Esophagus muscularis mucosa (tissue), 4 donors: ENCODE data around the gene TKT. TPM values are rescaled to one million over a fixed set of nuclear protein-coding genes. Genes with fewer than 3 reads are reported as not detected.

Source experiments
- DNase-seq: peaks from one replicate; pipeline ENCODE4 v3.0.0-alpha.2; 2017; ENCODE audit errors: extremely low spot score
- H3K27ac ChIP-seq, 4 donors: fragments of 200-600 bp; sonication (generic); replicated peaks in 1 of 4; 1 replicate in 3 of 4; 2 replicates in 1 of 4; pipeline ENCODE4 v1.5.1; 2016 to 2019; ENCODE audit warnings: mild to moderate bottlenecking in 1 of 4
- H3K27me3 ChIP-seq, 4 donors: fragments of 200-600 bp; sonication (generic); one replicate each; pipeline versions ENCODE4 v1.5.1 to v1.6.0; 2016 to 2019
- H3K36me3 ChIP-seq, 4 donors: fragments of 200-600 bp; sonication (generic); one replicate each; pipeline ENCODE4 v1.5.1; 2016 to 2019
- H3K4me1 ChIP-seq, 4 donors: fragments of 200-600 bp; sonication (generic); one replicate each; pipeline ENCODE4 v1.5.1; 2016 to 2019
- H3K4me3 ChIP-seq, 4 donors: fragments of 200-600 bp; sonication (generic); 1 replicate in 2 of 4; 2 replicates in 2 of 4; pipeline ENCODE4 v1.5.1; 2016 to 2019; ENCODE audit warnings: mild to moderate bottlenecking in 4 of 4, moderate library complexity in 1 of 4
- H3K9me3 ChIP-seq, 4 donors: fragments of 200-600 bp; sonication (generic); 1 replicate in 3 of 4; 2 replicates in 1 of 4; pipeline ENCODE4 v1.5.1; 2016 to 2019
- CTCF ChIP-seq, 3 experiments: fragments of 200-600 bp in 2 of 3; fragments of 450-650 bp in 1 of 3; sonication (generic) in 2 of 3; IDR thresholded peaks; one replicate each; pipeline ENCODE4 v1.5.1; 2017 to 2019; ENCODE audit warnings: antibody characterized with exemption in 3 of 3, mild to moderate bottlenecking in 2 of 3, moderate library complexity in 1 of 3
- EP300 ChIP-seq: sonication (generic); formaldehyde crosslinking; IDR thresholded peaks from one replicate; pipeline ENCODE4 v1.6.1; 2017; ENCODE audit warnings: antibody characterized with exemption
- POLR2A ChIP-seq: fragments of 450-650 bp; IDR thresholded peaks from one replicate; pipeline ENCODE4 v1.6.1; 2017; ENCODE audit warnings: antibody characterized with exemption, moderate library complexity, mild to moderate bottlenecking, low read depth
- POLR2AphosphoS5 ChIP-seq, 2 donors: sonication (generic); formaldehyde crosslinking; IDR thresholded peaks; one replicate each; pipeline ENCODE4 v1.6.1; 2017; ENCODE audit warnings: antibody characterized with exemption in 2 of 2
- WGBS: methylation state at CpG from one replicate; pipeline ENCODE4 v1.1.5; 2018; 5-methylcytosine and 5-hydroxymethylcytosine counted together
- intact Hi-C: fragments of 100-400 bp; cut with DNase I; formaldehyde crosslinking; loops from one replicate; pipeline ENCODE4 v1.15.1; 2023
- total RNA-seq, 4 donors: library from RNA; depleted of rRNA; stranded (reverse); fragments of >200 nt; gene quantifications; one replicate each; pipeline versions ENCODE4 v1.1.0 to v1.2.1, GENCODE V29; 2016

The TKT gene
- total RNA-seq, 4 donors from 2014 or later: 295 to 524 (median 378) TPM

- intact Hi-C loops: loop anchor here (5.0 kb wide), 1 partner anchor 66 kb away; no protein-coding TSS in a partner anchor
- Histone ChIP-seq H3K9me3 (no peaks in the 10 kb centered on the region), H3K36me3 (peaks cover 79 to 87% (median 85%) of the 10 kb centered on the region in 4 donors), H3K27ac (no peak overlapping the region), H3K4me3 (no peak overlapping the region), H3K27me3 (no peaks in the 10 kb centered on the region), H3K4me1 (no peaks in the 10 kb centered on the region)
- no peak for TF ChIP-seq POLR2AphosphoS5 (IDR thresholded peaks at IDR 0.05)
- no peak for TF ChIP-seq EP300
- TF ChIP-seq CTCF (IDR thresholded peaks at IDR 0.05): no peak
- TF ChIP-seq POLR2A: no peak
- 79% methylated on average over 4 of the region's 12 CpGs for WGBS
- no peak for DNase-seq
Observed at GRCh38 chr3:53226142-53226840, 29.5 kb downstream of the TKT start.

GRCh38 chr3:53225651-53226050, 30.2 kb downstream of the TKT start:
- WGBS: 82% methylated on average over 7 of the region's 7 CpGs
- no peak for DNase-seq
- Histone ChIP-seq H3K27ac (no peak overlapping the region), H3K4me1 (no peaks in the 10 kb centered on the region), H3K27me3 (no peaks in the 10 kb centered on the region), H3K36me3 (peaks cover 74 to 81% (median 79%) of the 10 kb centered on the region in 4 donors), H3K9me3 (no peaks in the 10 kb centered on the region), H3K4me3 (no peak overlapping the region)
- TF ChIP-seq CTCF (IDR thresholded peaks at IDR 0.05): no peak
- TF ChIP-seq EP300: no peak
- TF ChIP-seq POLR2A: no peak
- TF ChIP-seq POLR2AphosphoS5 (IDR thresholded peaks at IDR 0.05): no peak
- intact Hi-C loops: loop anchor here (5.0 kb wide), 1 partner anchor 67 kb away; no protein-coding TSS in a partner anchor

- Histone ChIP-seq H3K27ac (no peak overlapping the region), H3K4me1 (peaks cover 0 to under 1% (median under 1%) of the 10 kb centered on the region in 4 donors), H3K27me3 (no peaks in the 10 kb centered on the region), H3K36me3 (peaks cover 70 to 76% (median 74%) of the 10 kb centered on the region in 4 donors), H3K9me3 (no peaks in the 10 kb centered on the region), H3K4me3 (no peak overlapping the region)
- WGBS: 76% methylated on average over 3 of the region's 6 CpGs
- no peak for DNase-seq
- intact Hi-C loops: loop anchor here (5.0 kb wide), 1 partner anchor 67 kb away; no protein-coding TSS in a partner anchor
- TF ChIP-seq POLR2A (no peak), POLR2AphosphoS5 (IDR thresholded peaks at IDR 0.05) (no peak), CTCF (IDR thresholded peaks at IDR 0.05) (no peak), EP300 (no peak)
Observed at GRCh38 chr3:53225181-53225580, 30.6 kb downstream of the TKT start.

- no peak for DNase-seq
- Histone ChIP-seq H3K9me3 (no peaks in the 10 kb centered on the region), H3K36me3 (peaks cover 63 to 70% (median 68%) of the 10 kb centered on the region in 4 donors), H3K27ac (no peak overlapping the region), H3K4me1 (peaks cover 0 to 6% (median 2%) of the 10 kb centered on the region in 4 donors), H3K4me3 (no peak overlapping the region), H3K27me3 (no peaks in the 10 kb centered on the region)
- 80% methylated on average over 3 of the region's 5 CpGs for WGBS
- TF ChIP-seq POLR2AphosphoS5 (IDR thresholded peaks at IDR 0.05) (no peak), POLR2A (no peak), EP300 (no peak), CTCF (IDR thresholded peaks at IDR 0.05) (no peak)
- intact Hi-C loops: loop anchor here (5.0 kb wide), 1 partner anchor 488 kb away; no protein-coding TSS in a partner anchor
Observed at GRCh38 chr3:53224536-53224935, 31.3 kb downstream of the TKT start.
